ENCODE results near the gene PPP1R1A.

DNA sequence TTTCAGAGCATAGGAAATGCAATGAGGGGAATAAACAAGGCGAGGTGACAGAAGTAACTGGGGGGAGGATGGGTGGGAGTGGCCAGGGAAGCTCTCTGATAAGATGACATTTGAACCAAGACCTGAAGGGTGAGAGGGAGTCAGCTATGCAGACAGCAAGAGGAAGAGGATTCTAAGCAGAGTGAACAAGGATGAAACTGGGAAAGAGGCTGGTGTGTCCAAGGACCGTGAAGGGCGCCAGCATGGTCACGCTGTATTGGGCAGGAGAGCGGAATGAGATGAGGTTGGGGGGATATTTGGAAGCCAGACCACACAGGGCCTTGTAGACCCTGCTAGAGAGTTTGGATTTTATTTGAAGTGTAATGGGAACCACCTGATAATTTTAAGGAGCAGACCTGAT lies 10.5 kb upstream of the PPP1R1A start:
- TF ChIP-seq, protein P1, sequence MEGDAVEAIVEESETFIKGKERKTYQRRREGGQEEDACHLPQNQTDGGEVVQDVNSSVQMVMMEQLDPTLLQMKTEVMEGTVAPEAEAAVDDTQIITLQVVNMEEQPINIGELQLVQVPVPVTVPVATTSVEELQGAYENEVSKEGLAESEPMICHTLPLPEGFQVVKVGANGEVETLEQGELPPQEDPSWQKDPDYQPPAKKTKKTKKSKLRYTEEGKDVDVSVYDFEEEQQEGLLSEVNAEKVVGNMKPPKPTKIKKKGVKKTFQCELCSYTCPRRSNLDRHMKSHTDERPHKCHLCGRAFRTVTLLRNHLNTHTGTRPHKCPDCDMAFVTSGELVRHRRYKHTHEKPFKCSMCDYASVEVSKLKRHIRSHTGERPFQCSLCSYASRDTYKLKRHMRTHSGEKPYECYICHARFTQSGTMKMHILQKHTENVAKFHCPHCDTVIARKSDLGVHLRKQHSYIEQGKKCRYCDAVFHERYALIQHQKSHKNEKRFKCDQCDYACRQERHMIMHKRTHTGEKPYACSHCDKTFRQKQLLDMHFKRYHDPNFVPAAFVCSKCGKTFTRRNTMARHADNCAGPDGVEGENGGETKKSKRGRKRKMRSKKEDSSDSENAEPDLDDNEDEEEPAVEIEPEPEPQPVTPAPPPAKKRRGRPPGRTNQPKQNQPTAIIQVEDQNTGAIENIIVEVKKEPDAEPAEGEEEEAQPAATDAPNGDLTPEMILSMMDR (IDR thresholded peaks at IDR 0.05; ENCODE audit: low read depth, low read length, poor library complexity, severe bottlenecking): no peak
- no peak for TF ChIP-seq EZH2phosphoT487 (IDR thresholded peaks at IDR 0.05; ENCODE audit: borderline replicate concordance, low read length)
